GM10266 (cell line): ENCODE data around the gene HMOX1.
"Not testable (repeated sequence)": the region's sequence is repeated elsewhere in the genome, so short reads cannot be mapped to it uniquely, and the experiment has no call there.

Source experiments
- DNase-seq: peaks from one replicate; pipeline ENCODE4 v3.0.0; 2012; ENCODE audit errors: extremely low spot score
- CTCF ChIP-seq: IDR thresholded peaks from 2 replicates; pipeline ENCODE4 v1.5.1; 2012; ENCODE audit warnings: mild to moderate bottlenecking, low read depth; ENCODE audit not compliant: control insufficient read depth, insufficient read depth; ENCODE audit errors: missing control alignments

Gene HMOX1

GRCh38 chr22:35435201-35435740 is 54.4 kb downstream of the HMOX1 start:
- no peak for TF ChIP-seq CTCF
- DNase-seq = no peak

GRCh38 chr22:35436421-35436820 is 55.5 kb downstream of the HMOX1 start:
- no peak for DNase-seq
- TF ChIP-seq CTCF = no peak

GRCh38 chr22:35437049-35437448 is 56.2 kb downstream of the HMOX1 start:
- peak; percentile 38 for DNase-seq
- no peak for TF ChIP-seq CTCF

- not testable (repeated sequence) for DNase-seq
These were observed 57.9 kb downstream of the HMOX1 start for GRCh38 chr22:35438673-35439364.

- no peak for TF ChIP-seq CTCF
- DNase-seq = no peak
These were observed 58.4 kb downstream of the HMOX1 start for GRCh38 chr22:35439365-35439717.

GRCh38 chr22:35440129-35440528 is 59.2 kb downstream of the HMOX1 start:
- no peak for TF ChIP-seq CTCF
- no peak for DNase-seq

- no peak for TF ChIP-seq CTCF
- no peak for DNase-seq
These were observed 60.7 kb downstream of the HMOX1 start for GRCh38 chr22:35441489-35442100.
